Activated CD8-positive, alpha-beta memory T cell treated with anti-CD3 and anti-CD28 coated beads, Interleukin-2, amount 50 U/mL, for 48 hours (primary cell): ENCODE data around the gene TMEM187.

Experiments
- DNase-seq: peaks from one replicate; pipeline ENCODE4 v3.0.0-alpha.2; 2020

Gene TMEM187

GRCh38 chrX:154006947-154007346, 34.4 kb downstream of the TMEM187 start:
- DNase-seq: no peak

- no peak for DNase-seq
Observed at GRCh38 chrX:154008521-154008920, 36.0 kb downstream of the TMEM187 start.

GRCh38 chrX:154010330-154011087, 38.0 kb downstream of the TMEM187 start:
- DNase-seq: no peak

GRCh38 chrX:154011376-154012335, 39.1 kb downstream of the TMEM187 start:
- DNase-seq: no peak

- DNase-seq: no peak
Observed at GRCh38 chrX:154012336-154012991, 39.9 kb downstream of the TMEM187 start.

- no peak for DNase-seq
Observed at GRCh38 chrX:154013001-154013421, 40.5 kb downstream of the TMEM187 start.

- DNase-seq: peak; percentile 76
Observed at GRCh38 chrX:154013614-154014360, 41.2 kb downstream of the TMEM187 start.

- DNase-seq: no peak
Observed at GRCh38 chrX:154014429-154015380, 42.2 kb downstream of the TMEM187 start.

GRCh38 chrX:154015581-154016264, 43.2 kb downstream of the TMEM187 start:
- no peak for DNase-seq

- no peak for DNase-seq
Observed at GRCh38 chrX:154016366-154017076, 44.0 kb downstream of the TMEM187 start.

GRCh38 chrX:154017766-154018517, 45.4 kb downstream of the TMEM187 start:
- no peak for DNase-seq

- no peak for DNase-seq
Observed at GRCh38 chrX:154018518-154019060, 46.0 kb downstream of the TMEM187 start.

GRCh38 chrX:154019061-154019621, 46.6 kb downstream of the TMEM187 start:
- peak; percentile 62 for DNase-seq

- peak; percentile 74 for DNase-seq
Observed at GRCh38 chrX:154019633-154020528, 47.3 kb downstream of the TMEM187 start, which contains the start of gene IRAK1. TSS of gene IRAK1 (minus strand) at chrX:154019902. CDS start at chrX:154019812, 90 bp downstream.

- DNase-seq: no peak
Observed at GRCh38 chrX:154020536-154021115, 48.1 kb downstream of the TMEM187 start.

- DNase-seq: peak; percentile 63
Observed at GRCh38 chrX:154021131-154021611, 48.6 kb downstream of the TMEM187 start.

- DNase-seq: no peak
Observed at GRCh38 chrX:154022108-154022507, 49.6 kb downstream of the TMEM187 start.
